22Rv1 (cell line): ENCODE data around the gene MIF.

ENCODE experiments used
- ZFX ChIP-seq: fragments of 450-650 bp; IDR thresholded peaks from 2 replicates; pipeline ENCODE4 v1.6.1; 2017; ENCODE audit warnings: antibody characterized with exemption, borderline replicate concordance
- TF ChIP-seq, protein P1 (sequence below): fragments of 450-650 bp; IDR thresholded peaks from 2 replicates; pipeline ENCODE4 v1.5.1; 2017; ENCODE audit warnings: mild to moderate bottlenecking

DNA sequence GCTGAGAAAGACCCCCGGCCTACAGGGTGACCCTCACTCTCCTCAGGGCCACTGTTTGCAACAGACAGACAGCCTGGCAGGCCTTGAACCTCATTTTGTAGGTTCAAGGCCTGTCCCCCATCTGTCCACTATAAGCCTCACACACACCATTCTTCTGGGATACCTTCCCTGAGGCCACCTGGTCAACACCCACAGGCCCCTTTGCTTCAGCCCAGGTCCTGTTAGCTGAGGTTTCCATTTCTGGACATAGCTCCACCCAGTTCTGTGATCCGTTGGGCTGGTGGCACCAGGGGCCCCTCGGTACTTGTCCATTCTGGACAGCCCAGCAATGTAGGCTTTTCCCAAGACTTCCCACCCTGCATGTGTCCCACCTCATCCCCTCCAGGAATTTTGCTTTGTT is 3.1 kb downstream of the MIF start:
- TF ChIP-seq, protein P1, sequence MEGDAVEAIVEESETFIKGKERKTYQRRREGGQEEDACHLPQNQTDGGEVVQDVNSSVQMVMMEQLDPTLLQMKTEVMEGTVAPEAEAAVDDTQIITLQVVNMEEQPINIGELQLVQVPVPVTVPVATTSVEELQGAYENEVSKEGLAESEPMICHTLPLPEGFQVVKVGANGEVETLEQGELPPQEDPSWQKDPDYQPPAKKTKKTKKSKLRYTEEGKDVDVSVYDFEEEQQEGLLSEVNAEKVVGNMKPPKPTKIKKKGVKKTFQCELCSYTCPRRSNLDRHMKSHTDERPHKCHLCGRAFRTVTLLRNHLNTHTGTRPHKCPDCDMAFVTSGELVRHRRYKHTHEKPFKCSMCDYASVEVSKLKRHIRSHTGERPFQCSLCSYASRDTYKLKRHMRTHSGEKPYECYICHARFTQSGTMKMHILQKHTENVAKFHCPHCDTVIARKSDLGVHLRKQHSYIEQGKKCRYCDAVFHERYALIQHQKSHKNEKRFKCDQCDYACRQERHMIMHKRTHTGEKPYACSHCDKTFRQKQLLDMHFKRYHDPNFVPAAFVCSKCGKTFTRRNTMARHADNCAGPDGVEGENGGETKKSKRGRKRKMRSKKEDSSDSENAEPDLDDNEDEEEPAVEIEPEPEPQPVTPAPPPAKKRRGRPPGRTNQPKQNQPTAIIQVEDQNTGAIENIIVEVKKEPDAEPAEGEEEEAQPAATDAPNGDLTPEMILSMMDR, result no peak
- no peak for TF ChIP-seq ZFX
